Fibroblast of lung (primary cell): ENCODE results near the gene NEMP2. TPM values are rescaled to one million over a fixed set of nuclear protein-coding genes. Genes with fewer than 3 reads are reported as not detected.

Experiments used
- DNase-seq, 2 donors: peaks; one replicate each; pipeline versions ENCODE4 v3.0.0 to v3.0.0-alpha.2; 2010; ENCODE audit warnings: low read depth in 2 of 2
- H2AFZ ChIP-seq: 2 replicates; pipeline ENCODE4 v1.5.1; 2012; ENCODE audit warnings: low read length, control low read depth, inconsistent platforms
- H3K27ac ChIP-seq: 2 replicates; pipeline ENCODE4 v1.5.1; 2011; ENCODE audit warnings: low read length, control low read depth; ENCODE audit not compliant: insufficient read depth
- H3K27me3 ChIP-seq: 2 replicates; pipeline ENCODE4 v1.5.1; 2011; ENCODE audit warnings: mild to moderate bottlenecking, low read length; ENCODE audit not compliant: control insufficient read depth, insufficient read depth
- H3K36me3 ChIP-seq: 2 replicates; pipeline ENCODE4 v1.5.1; 2011; ENCODE audit warnings: low read length; ENCODE audit not compliant: control insufficient read depth, insufficient read depth
- H3K4me1 ChIP-seq: 2 replicates; pipeline ENCODE4 v1.5.1; 2011; ENCODE audit warnings: low read length; ENCODE audit not compliant: control insufficient read depth, insufficient read depth; ENCODE audit errors: extremely low read depth
- H3K4me2 ChIP-seq: 2 replicates; pipeline ENCODE4 v1.5.1; 2011; ENCODE audit warnings: low read length, control low read depth; ENCODE audit not compliant: insufficient read depth; ENCODE audit errors: extremely low read depth
- H3K4me3 ChIP-seq, 4 experiments: fragments of 200-600 bp in 1 of 4; sonication (generic) in 1 of 4; replicated peaks in 1 of 4; 2 replicates each; pipeline ENCODE4 v1.5.1; 2011 to 2016; ENCODE audit warnings: low read length in 4 of 4, low read depth in 3 of 4, mild to moderate bottlenecking in 3 of 4, control low read depth in 2 of 4, inconsistent platforms in 1 of 4, mixed read lengths in 1 of 4; ENCODE audit not compliant: insufficient read depth in 1 of 4; ENCODE audit errors: control extremely low read depth in 1 of 4
- H3K79me2 ChIP-seq: 2 replicates; pipeline ENCODE4 v1.5.1; 2012; ENCODE audit warnings: mild to moderate bottlenecking, low read length, inconsistent platforms; ENCODE audit not compliant: control insufficient read depth, insufficient read depth
- H3K9ac ChIP-seq: 2 replicates; pipeline ENCODE4 v1.5.1; 2011; ENCODE audit warnings: mild to moderate bottlenecking, low read length, control low read depth; ENCODE audit not compliant: insufficient read depth
- H3K9me3 ChIP-seq: 2 replicates; pipeline ENCODE4 v1.5.1; 2012; ENCODE audit warnings: low read depth, low read length; ENCODE audit not compliant: control insufficient read depth, insufficient read depth
- H4K20me1 ChIP-seq: 2 replicates; pipeline ENCODE4 v1.5.1; 2011; ENCODE audit warnings: low read length; ENCODE audit not compliant: control insufficient read depth, insufficient read depth; ENCODE audit errors: extremely low read depth
- CTCF ChIP-seq, 2 donors: IDR thresholded peaks in 1 of 2; conservative IDR thresholded peaks in 1 of 2; 1 replicate in 1 of 2; 2 replicates in 1 of 2; pipeline ENCODE4 v1.5.1; 2011 to 2012; ENCODE audit warnings: low read length in 2 of 2, control low read depth in 1 of 2, inconsistent platforms in 1 of 2, low read depth in 1 of 2, mild to moderate bottlenecking in 1 of 2
- EZH2 ChIP-seq: IDR thresholded peaks from 2 replicates; pipeline ENCODE4 v1.5.1; 2012; ENCODE audit warnings: low read length, control low read depth, mild to moderate bottlenecking; ENCODE audit errors: missing control alignments
- polyA plus RNA-seq, 2 donors: library from polyadenylated mRNA; depleted of rRNA in 1 of 2; stranded (reverse) in 1 of 2; unstranded in 1 of 2; fragments of >200 nt; gene quantifications; 2 replicates each; pipeline ENCODE4 v1.2.1, GENCODE V29; 2011 to 2012; ENCODE audit warnings: missing spikeins in 1 of 2
- total RNA-seq: library from RNA; depleted of rRNA; stranded (reverse); fragments of >200 nt; gene quantifications from 2 replicates; pipeline ENCODE4 v1.2.1, GENCODE V29; 2014

The NEMP2 gene
- total and polyA plus RNA-seq, 2 donors (not counting 1 experiment from before 2014, with no cell fraction given) = 5.5 to 6.3 TPM

GRCh38 chr2:190467575-190468083 lies 66.9 kb downstream of the NEMP2 start:
- Histone ChIP-seq H2AFZ (no peak overlapping the region), H4K20me1 (no peaks in the 10 kb centered on the region), H3K9ac (no peak overlapping the region), H3K27me3 (no peaks in the 10 kb centered on the region), H3K36me3 (no peaks in the 10 kb centered on the region), H3K4me1 (peaks cover 16% of the 10 kb centered on the region), H3K9me3 (no peaks in the 10 kb centered on the region), H3K79me2 (no peaks in the 10 kb centered on the region), H3K27ac (peak overlapping the region; percentile 19), H3K4me2 (peak overlapping the region; percentile 48), H3K4me3 (no peak overlapping the region)
- no peak for TF ChIP-seq EZH2
- TF ChIP-seq CTCF (conservative IDR thresholded peaks at IDR 0.05 in 1 of 2, IDR thresholded peaks at IDR 0.05 in 1 of 2; ENCODE audit: low read depth in 1 of 2, low read length in 2 of 2) = no peak
- DNase-seq = peak; percentile 42 to 65

- Histone ChIP-seq H3K4me1 (peaks cover 16% of the 10 kb centered on the region), H3K27ac (peak overlapping the region; percentile 19), H4K20me1 (no peaks in the 10 kb centered on the region), H3K9ac (no peak overlapping the region), H3K27me3 (no peaks in the 10 kb centered on the region), H3K4me2 (peak overlapping the region; percentile 18), H3K9me3 (no peaks in the 10 kb centered on the region), H2AFZ (no peak overlapping the region), H3K36me3 (no peaks in the 10 kb centered on the region), H3K79me2 (no peaks in the 10 kb centered on the region), H3K4me3 (no peak overlapping the region)
- peak in 1 of 2 donors; percentile 26 for DNase-seq
- TF ChIP-seq EZH2 (no peak), CTCF (conservative IDR thresholded peaks at IDR 0.05 in 1 of 2, IDR thresholded peaks at IDR 0.05 in 1 of 2; ENCODE audit: low read depth in 1 of 2, low read length in 2 of 2) (no peak)
Observed at GRCh38 chr2:190466819-190467446, 67.6 kb downstream of the NEMP2 start.

- TF ChIP-seq CTCF (conservative IDR thresholded peaks at IDR 0.05 in 1 of 2, IDR thresholded peaks at IDR 0.05 in 1 of 2; ENCODE audit: low read depth in 1 of 2, low read length in 2 of 2) (no peak), EZH2 (no peak)
- DNase-seq = no peak
- Histone ChIP-seq H2AFZ (no peak overlapping the region), H4K20me1 (no peaks in the 10 kb centered on the region), H3K4me3 (no peak overlapping the region), H3K4me2 (no peak overlapping the region), H3K9me3 (no peaks in the 10 kb centered on the region), H3K4me1 (peaks cover 16% of the 10 kb centered on the region), H3K79me2 (no peaks in the 10 kb centered on the region), H3K36me3 (no peaks in the 10 kb centered on the region), H3K27me3 (no peaks in the 10 kb centered on the region), H3K9ac (no peak overlapping the region), H3K27ac (no peak overlapping the region)
Observed at GRCh38 chr2:190465060-190465459, 69.5 kb downstream of the NEMP2 start.
